SW 1271 (cell line): ENCODE measurements around the gene LAMA5.

ENCODE experiments used
- DNase-seq, 2 experiments: peaks; one replicate each; lab custom pipeline; 2025; lab: John Stamatoyannopoulos, UW

Gene LAMA5

GRCh38 chr20:62267543-62267942, 99.6 kb downstream of the LAMA5 start:
- DNase-seq, result no peak

GRCh38 chr20:62266851-62267250, 100.3 kb downstream of the LAMA5 start:
- DNase-seq, result no peak

GRCh38 chr20:62266340-62266739, 100.8 kb downstream of the LAMA5 start:
- no peak for DNase-seq

- no peak for DNase-seq
These were observed 101.7 kb downstream of the LAMA5 start for GRCh38 chr20:62265365-62265764.

GRCh38 chr20:62263396-62263795, 103.7 kb downstream of the LAMA5 start:
- no peak for DNase-seq

GRCh38 chr20:62262064-62262463, 105.0 kb downstream of the LAMA5 start:
- no peak for DNase-seq

GRCh38 chr20:62259294-62259565, 107.9 kb downstream of the LAMA5 start:
- DNase-seq, result no peak
